Measurements from ENCODE around the gene RNASE7. TPM values are rescaled to one million over a fixed set of nuclear protein-coding genes. Genes with fewer than 3 reads are reported as not detected.

Gene RNASE7
- total RNA-seq, 8 experiments from 2014 or later: 0.14 to 0.40 (median 0.29) TPM; not detected in 4

DNA sequence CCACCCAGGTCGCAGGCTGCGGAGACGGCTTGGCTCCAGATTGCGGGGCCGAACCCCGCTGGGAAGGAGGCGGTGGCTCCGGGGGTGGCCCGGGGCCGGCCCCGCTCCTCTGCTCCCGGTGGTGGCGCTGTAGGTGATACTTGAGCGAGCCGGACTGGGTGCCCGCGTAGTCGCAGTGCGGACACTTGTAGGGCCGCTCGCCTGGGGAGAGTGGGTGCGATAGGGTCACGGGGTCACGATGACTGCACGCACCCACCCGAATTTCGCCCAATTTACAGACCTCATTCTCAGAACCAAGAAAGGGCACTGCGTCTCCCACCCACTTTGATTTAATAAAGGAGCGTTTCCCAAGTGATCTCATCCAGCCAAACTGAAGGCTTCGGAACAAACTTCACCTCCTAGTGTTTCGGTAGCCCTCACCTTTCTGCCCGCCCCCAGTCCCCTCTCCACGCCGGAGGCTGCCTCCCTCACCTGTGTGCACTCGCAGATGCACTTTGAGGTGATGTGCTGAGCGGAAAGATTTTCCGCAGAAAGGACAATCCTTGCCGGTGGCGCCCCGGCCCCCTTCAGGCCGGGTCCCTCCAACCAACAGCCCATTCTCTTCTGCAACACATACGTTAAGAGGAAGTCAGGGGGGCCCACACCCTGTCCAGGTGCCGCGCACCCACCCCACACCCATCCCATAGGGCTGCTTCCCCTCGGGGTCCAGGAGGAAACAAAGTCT is 48.9 kb downstream of the RNASE7 start:
- no peak overlapping the region for H3K27ac ChIP-seq
- peaks cover 50% of the 10 kb centered on the region in 2 donors for H3K4me1 ChIP-seq (replicated peaks in 1 of 2)
- ATAC-seq (replicated peaks in 6 of 8): no peak
- H3K4me3 ChIP-seq: no peak overlapping the region
- WGBS, 10 experiments: 33 to 96% (median 90%) methylated on average over 1 to 9 of the region's 45 CpGs; no CpG with 5 or more reads in 5 of the 10 experiments
- in situ Hi-C loops (cut with MboI; ENCODE audit: low pct_unique_long_range_greater_than_20kb in 2 of 9, low sequenced_read_pairs in 9 of 9, unreplicated experiment in 9 of 9): no loop called here

DNA sequence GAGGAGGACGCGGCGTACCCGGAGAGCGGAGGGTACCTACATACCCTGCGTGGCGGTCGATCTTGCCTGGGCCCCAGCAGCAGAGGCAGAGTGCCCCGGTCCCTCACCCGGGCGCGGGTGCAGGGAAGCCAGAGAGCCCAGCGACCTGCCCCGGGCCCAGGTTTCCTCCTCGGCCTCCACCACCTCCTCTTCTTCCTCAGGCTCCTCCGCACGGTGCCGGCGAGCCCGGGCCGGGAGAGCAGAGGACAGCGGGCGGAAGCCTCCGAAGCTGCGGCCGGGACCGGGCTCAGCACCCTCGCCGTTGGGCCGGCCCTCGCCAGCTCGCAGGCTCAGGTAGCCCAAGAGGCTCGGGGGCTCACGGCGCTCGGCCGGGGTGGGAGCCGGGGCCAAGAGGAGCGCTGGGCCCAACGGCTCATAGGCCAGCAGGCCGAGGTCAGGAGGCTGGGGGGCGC is 49.7 kb downstream of the RNASE7 start:
- H3K4me3 ChIP-seq: no peak overlapping the region
- H3K27ac ChIP-seq: no peak overlapping the region
- ATAC-seq (replicated peaks in 6 of 8): no peak
- H3K4me1 ChIP-seq (replicated peaks in 1 of 2): peaks cover 52 to 54% of the 10 kb centered on the region in 2 donors
- in situ Hi-C loops (cut with MboI; ENCODE audit: low pct_unique_long_range_greater_than_20kb in 2 of 9, low sequenced_read_pairs in 9 of 9, unreplicated experiment in 9 of 9): no loop called here
- WGBS, 10 experiments: 80 to 100% (median 93%) methylated on average over 1 to 16 of the region's 42 CpGs; no CpG with 5 or more reads in 4 of the 10 experiments

DNA sequence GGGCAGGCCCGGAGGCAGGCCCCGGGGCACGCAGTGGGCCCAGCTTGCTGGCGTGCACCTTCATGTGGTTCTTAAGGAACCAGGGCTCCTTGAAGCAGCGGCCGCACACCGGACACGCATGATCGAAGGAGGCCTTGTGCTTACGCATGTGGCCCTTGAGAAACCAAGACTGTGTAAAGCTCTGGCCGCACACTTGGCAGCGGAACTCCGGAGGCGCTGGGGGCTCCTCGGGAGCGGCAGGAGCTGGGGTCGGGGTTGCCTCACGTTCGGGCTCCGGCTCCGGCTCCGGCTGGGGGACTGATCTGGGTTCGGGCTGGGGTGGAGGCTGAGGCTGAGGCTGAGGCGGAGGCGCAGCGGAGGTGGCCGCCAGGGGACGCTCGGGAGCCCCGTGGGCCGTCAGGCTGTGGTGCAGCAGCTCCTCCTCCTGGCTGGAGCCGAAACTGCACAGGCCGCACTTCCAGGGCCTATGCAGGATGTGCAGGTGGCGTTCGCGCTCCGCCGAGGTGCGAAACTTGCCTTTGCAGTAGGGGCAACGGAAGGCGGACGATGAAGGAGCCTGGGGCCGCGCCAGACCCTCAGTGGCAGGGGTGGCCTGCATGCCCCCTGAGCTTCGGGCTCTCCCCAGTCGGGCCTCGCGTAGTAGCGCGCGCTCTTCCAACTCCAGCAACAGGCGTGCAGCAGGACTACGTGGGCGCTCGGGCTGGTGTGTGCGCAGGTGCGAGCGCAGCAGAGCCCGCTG is 50.3 kb downstream of the RNASE7 start:
- H3K4me3 ChIP-seq: no peak overlapping the region
- WGBS, 10 experiments: 26 to 96% (median 91%) methylated on average over 7 to 15 of the region's 59 CpGs; no CpG with 5 or more reads in 6 of the 10 experiments
- peaks cover 51 to 53% of the 10 kb centered on the region in 2 donors for H3K4me1 ChIP-seq (replicated peaks in 1 of 2)
- in situ Hi-C loops (cut with MboI; ENCODE audit: low pct_unique_long_range_greater_than_20kb in 2 of 9, low sequenced_read_pairs in 9 of 9, unreplicated experiment in 9 of 9): no loop called here
- peak overlapping the region in 1 of 2 donors; percentile 54 for H3K27ac ChIP-seq
- peak in 3 of 8 experiments; percentile 41 to 74 (median 60) for ATAC-seq (replicated peaks in 6 of 8)

DNA sequence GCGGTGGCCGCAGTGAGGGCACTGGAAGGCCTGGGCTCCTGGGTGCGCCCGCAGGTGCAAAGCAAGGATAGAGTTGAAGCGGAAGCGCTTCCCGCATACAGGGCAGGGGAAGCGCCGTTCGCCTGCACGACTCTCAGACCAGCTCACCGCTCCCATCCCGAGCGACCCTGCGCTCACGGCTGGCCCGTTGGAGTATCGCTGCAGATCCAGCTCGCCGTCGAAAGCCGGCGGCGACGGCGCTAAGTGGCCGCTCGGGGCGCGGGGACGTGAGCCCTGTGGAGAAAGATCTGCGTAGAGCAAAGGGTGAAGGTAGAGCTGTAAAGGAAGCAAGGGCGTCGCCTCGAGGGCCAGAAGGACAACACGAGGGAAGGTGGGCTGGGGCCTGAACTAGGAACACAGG is 50.9 kb downstream of the RNASE7 start:
- H3K27ac ChIP-seq: peak overlapping the region in 1 of 2 donors; percentile 24
- no peak for ATAC-seq (replicated peaks in 6 of 8)
- 53 to 100% (median 80%) methylated on average over 2 to 20 of the region's 36 CpGs; no CpG with 5 or more reads in 3 of the 10 experiments for WGBS, 10 experiments
- peaks cover 48 to 49% of the 10 kb centered on the region in 2 donors for H3K4me1 ChIP-seq (replicated peaks in 1 of 2)
- no peak overlapping the region for H3K4me3 ChIP-seq
- in situ Hi-C loops (cut with MboI; ENCODE audit: low pct_unique_long_range_greater_than_20kb in 2 of 9, low sequenced_read_pairs in 9 of 9, unreplicated experiment in 9 of 9): no loop called here

Other genes starting within 250 kb of the RNASE7 start
- 100 to 1,000 TPM in 1 of 8 experiments, 10 to 100 TPM in 2, not detected in 5; 47.0 to 362 (median 50.7) TPM for gene RNASE1, start 239.5 kb upstream of the RNASE7 start, total RNA-seq
- gene RNASE3, start 151.0 kb upstream of the RNASE7 start, total RNA-seq: not detected
- 10 to 100 TPM in 1 of 8 experiments, not detected in 7; 19.0 TPM for gene RNASE2, start 86.9 kb upstream of the RNASE7 start, total RNA-seq
- 100 to 1,000 TPM in 1 of 8 experiments, 10 to 100 TPM in 7; 30.2 to 119 (median 58.5) TPM for gene METTL17, start 52.4 kb upstream of the RNASE7 start, total RNA-seq
- under 1 TPM in 4 of 8 experiments, not detected in 4; 0.11 to 0.47 (median 0.39) TPM for gene SLC39A2, start 43.1 kb upstream of the RNASE7 start, total RNA-seq
- gene NDRG2, start 17.3 kb upstream of the RNASE7 start, total RNA-seq: 10 to 100 TPM in 5 of 8 experiments, 1 to 10 TPM in 3; 4.1 to 51.8 (median 13.7) TPM
- gene TPPP2, start 12.1 kb upstream of the RNASE7 start, total RNA-seq: under 1 TPM in 3 of 8 experiments, not detected in 5; 0.18 to 0.62 (median 0.38) TPM
- gene RNASE13, start 7.6 kb upstream of the RNASE7 start, total RNA-seq: under 1 TPM in 3 of 8 experiments, not detected in 5; 0.17 to 0.90 (median 0.70) TPM
- gene RNASE8, start 15.5 kb downstream of the RNASE7 start, total RNA-seq: under 1 TPM in 2 of 8 experiments, not detected in 6; 0.22 to 0.95 TPM
- gene ARHGEF40, start 27.9 kb downstream of the RNASE7 start, total RNA-seq: 10 to 100 TPM; 15.0 to 61.4 (median 24.8) TPM
- 10 to 100 TPM; 10.5 to 42.7 (median 17.2) TPM for gene ZNF219, start 56.3 kb downstream of the RNASE7 start, total RNA-seq
- gene TMEM253, start 58.7 kb downstream of the RNASE7 start, total RNA-seq: 1 to 10 TPM in 4 of 8 experiments, under 1 TPM in 4; 0.37 to 2.5 (median 1.0) TPM
- gene OR5AU1, start 113.7 kb downstream of the RNASE7 start, total RNA-seq: under 1 TPM in 6 of 8 experiments, not detected in 2; 0.04 to 0.47 (median 0.20) TPM
- 1,000 to 10,000 TPM in 1 of 8 experiments, 100 to 1,000 TPM in 7; 566 to 1,062 (median 843) TPM for gene HNRNPC, start 227.1 kb downstream of the RNASE7 start, total RNA-seq
- under 1 TPM in 6 of 8 experiments, not detected in 2; 0.33 to 0.92 (median 0.52) TPM for gene RPGRIP1, start 237.7 kb downstream of the RNASE7 start, total RNA-seq

All from motor neuron (in vitro differentiated cells).